ENCODE data around the gene ZNF576.

DNA sequence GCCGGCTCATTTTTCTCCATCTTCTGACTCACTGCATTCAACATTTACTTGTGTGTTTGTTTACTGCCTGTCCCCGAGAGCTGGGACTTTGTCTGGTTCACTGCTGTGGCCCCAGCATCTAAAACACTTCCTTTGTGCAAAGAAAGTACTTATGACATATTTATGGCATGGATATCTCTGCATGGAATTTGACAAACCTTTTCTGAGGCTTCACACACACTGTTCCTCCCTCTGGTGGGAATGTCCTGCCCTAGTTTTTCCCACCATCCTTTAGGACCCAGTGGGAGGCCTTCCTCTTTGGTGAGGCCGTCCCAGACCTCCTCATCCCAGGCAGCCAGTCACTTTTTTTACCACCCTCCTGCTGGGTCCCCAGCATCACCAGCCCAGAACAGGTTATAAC lies 14.1 kb downstream of the ZNF576 start:
- TF ChIP-seq, protein P1, sequence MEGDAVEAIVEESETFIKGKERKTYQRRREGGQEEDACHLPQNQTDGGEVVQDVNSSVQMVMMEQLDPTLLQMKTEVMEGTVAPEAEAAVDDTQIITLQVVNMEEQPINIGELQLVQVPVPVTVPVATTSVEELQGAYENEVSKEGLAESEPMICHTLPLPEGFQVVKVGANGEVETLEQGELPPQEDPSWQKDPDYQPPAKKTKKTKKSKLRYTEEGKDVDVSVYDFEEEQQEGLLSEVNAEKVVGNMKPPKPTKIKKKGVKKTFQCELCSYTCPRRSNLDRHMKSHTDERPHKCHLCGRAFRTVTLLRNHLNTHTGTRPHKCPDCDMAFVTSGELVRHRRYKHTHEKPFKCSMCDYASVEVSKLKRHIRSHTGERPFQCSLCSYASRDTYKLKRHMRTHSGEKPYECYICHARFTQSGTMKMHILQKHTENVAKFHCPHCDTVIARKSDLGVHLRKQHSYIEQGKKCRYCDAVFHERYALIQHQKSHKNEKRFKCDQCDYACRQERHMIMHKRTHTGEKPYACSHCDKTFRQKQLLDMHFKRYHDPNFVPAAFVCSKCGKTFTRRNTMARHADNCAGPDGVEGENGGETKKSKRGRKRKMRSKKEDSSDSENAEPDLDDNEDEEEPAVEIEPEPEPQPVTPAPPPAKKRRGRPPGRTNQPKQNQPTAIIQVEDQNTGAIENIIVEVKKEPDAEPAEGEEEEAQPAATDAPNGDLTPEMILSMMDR (IDR thresholded peaks at IDR 0.05; ENCODE audit: low read depth, low read length): no peak
- TF ChIP-seq POLR2A (IDR thresholded peaks at IDR 0.05; ENCODE audit: extremely low read depth, insufficient read length): no peak
- TF ChIP-seq, protein P2, sequence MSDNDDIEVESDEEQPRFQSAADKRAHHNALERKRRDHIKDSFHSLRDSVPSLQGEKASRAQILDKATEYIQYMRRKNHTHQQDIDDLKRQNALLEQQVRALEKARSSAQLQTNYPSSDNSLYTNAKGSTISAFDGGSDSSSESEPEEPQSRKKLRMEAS (IDR thresholded peaks at IDR 0.05; ENCODE audit: low read depth, low read length): no peak

Data from NB4 (cell line).